Heart right ventricle (tissue), 16 donors: ENCODE measurements around the gene LZTS2. TPM values are rescaled to one million over a fixed set of nuclear protein-coding genes. Genes with fewer than 3 reads are reported as not detected.

Experiments used
- ATAC-seq, 8 donors: fragments of 200-7000 bp; cut with Tn5 transposase; one replicate each; pipeline ENCODE4 v1.9.1; 2020; ENCODE audit warnings: mild to moderate bottlenecking in 8 of 8, moderate library complexity in 8 of 8, moderate number of reproducible peaks in 1 of 8
- DNase-seq, 2 donors: peaks; one replicate each; pipeline ENCODE4 v3.0.0-alpha.2; 2020
- H3K27ac ChIP-seq, 10 donors: fragments of 200-600 bp; sonication (generic) in 2 of 10; one replicate each; pipeline versions ENCODE4 v1.5.0 to v1.8.0; 2020 to 2022; ENCODE audit warnings: mild to moderate bottlenecking in 3 of 10
- H3K27me3 ChIP-seq, 7 donors: fragments of 200-600 bp; one replicate each; pipeline ENCODE4 v1.8.0; 2021 to 2022; ENCODE audit warnings: mild to moderate bottlenecking in 2 of 7
- H3K36me3 ChIP-seq, 9 donors: fragments of 200-600 bp; sonication (generic) in 1 of 9; one replicate each; pipeline versions ENCODE4 v1.5.0 to v1.8.0; 2020 to 2022; ENCODE audit warnings: mild to moderate bottlenecking in 2 of 9
- H3K4me1 ChIP-seq, 9 donors: fragments of 200-600 bp; sonication (generic) in 1 of 9; one replicate each; pipeline versions ENCODE4 v1.5.0 to v1.8.0; 2020 to 2022; ENCODE audit warnings: mild to moderate bottlenecking in 4 of 9
- H3K4me3 ChIP-seq, 10 donors: fragments of 200-600 bp; sonication (generic) in 2 of 10; one replicate each; pipeline versions ENCODE4 v1.5.0 to v1.8.0; 2020 to 2022; ENCODE audit warnings: mild to moderate bottlenecking in 7 of 10, moderate library complexity in 2 of 10
- H3K9me3 ChIP-seq, 11 donors: fragments of 200-600 bp in 10 of 11; sonication (generic) in 2 of 11; one replicate each; pipeline versions ENCODE4 v1.5.0 to v1.8.0; 2013 to 2022; ENCODE audit warnings: mild to moderate bottlenecking in 2 of 11, control low read depth in 1 of 11, moderate library complexity in 1 of 11
- CTCF ChIP-seq, 9 donors: fragments of 200-600 bp; sonication (generic) in 2 of 9; IDR thresholded peaks; one replicate each; pipeline versions ENCODE4 v1.5.0 to v1.8.0; 2021 to 2022; ENCODE audit warnings: antibody characterized with exemption in 9 of 9, mild to moderate bottlenecking in 5 of 9, moderate library complexity in 1 of 9
- WGBS, 2 donors: extraction: QIAGEN DNeasy Blood & Tissue Kit; methylation state at CpG; one replicate each; pipeline ENCODE4 v1.1.7; 2013; ENCODE audit warnings: inconsistent platforms in 1 of 2; 5-methylcytosine and 5-hydroxymethylcytosine counted together
- intact Hi-C, 10 donors: fragments of 100-400 bp; cut with DNase I; formaldehyde crosslinking; loops; one replicate each; pipeline versions ENCODE4 v1.11.1 to v1.14.2; 2022
- long read RNA-seq, 3 donors: library from polyadenylated mRNA; unstranded; transcript quantifications; one replicate each; pipeline ENCODE4 v2.0.0, GENCODE V29; 2020 to 2021
- polyA plus RNA-seq, 2 donors: library from polyadenylated mRNA; stranded (reverse); fragments of 200-250 nt; gene quantifications; one replicate each; pipeline ENCODE4 v1.2.3, GENCODE V29; 2013
- total RNA-seq, 10 donors: library from RNA; stranded (reverse); fragmentation: NEBNext Ultra II Directional in 3 of 10; extraction: Animal tissue kit (Norgen Biotek cat#: 25700) in 3 of 10; gene quantifications; one replicate each; pipeline versions ENCODE4 v1.2.1 to v1.2.4, GENCODE V29; 2021 to 2023
- donor health status: Arrhythmogenic right ventricular cardiomyopathy.
- donor health status: ischemic (EF 13 %, LVEDD 7.1; RV severe dilation, severe dysfunction).
- donor health status: healthy with polysubstance abuse.
- donor health status: DM: no; HTN: yes; CAD: no.
- donor health status: DM: no; HTN: no; CAD: no.
- donor health status: ischemic (EF 25% LVEDD 6.9; RV normal size, moderate dysfunction).
- donor health status: ischemic (EF 25% LVEDD 5.7; RV mildly dilated, moderate dysfunction).
- donor health status: healthy.
- donor health status: DM: yes; HTN: yes; CAD: no.
- donor health status: Ischemic cardiomyopathy.
- donor health status: ischemic (EF 35%, LVEDD 5.7; RV mildly dilated, moderate dysfunction).
- donor health status: nonischemic (EF 11% LVEDD 7.7; RV severe dilation, severe dysfunction).
- donor health status: DM: yes; HTN: yes; CAD: no.
- donor health status: PGD.
- donor health status: ischemic (EF 29% LVEDD 5.4; RV normal size, mild dysfunction).
- donor health status: nonischemic (EF 23%, LVEDD 6.1; RV moderate dilation, normal function).

The LZTS2 gene
- total RNA-seq (10 to 100 TPM; 28.6 to 48.3 (median 38.9) TPM), polyA plus RNA-seq (10 to 100 TPM; 43.8 to 73.7 TPM)
- long read RNA-seq, donor 1, full-length matches to known transcripts, result 23 of 131 reads
- long read RNA-seq, donor 1, partial matches to known transcripts, result 21 of 131 reads
- long read RNA-seq, donor 1, other reads (novel, unspliced or antisense), result 87 of 131 reads
- long read RNA-seq, donor 2, full-length matches to known transcripts, result 26 of 134 reads
- long read RNA-seq, donor 2, partial matches to known transcripts, result 19 of 134 reads
- long read RNA-seq, donor 2, other reads (novel, unspliced or antisense), result 89 of 134 reads
- long read RNA-seq, donor 3, full-length matches to known transcripts, result 19 of 52 reads
- long read RNA-seq, donor 3, partial matches to known transcripts, result 23 of 52 reads
- long read RNA-seq, donor 3, other reads (novel, unspliced or antisense), result 10 of 52 reads

GRCh38 chr10:100999742-101000126 is at the start of gene LZTS2:
LZTS2 (plus strand) TSS chr10:100999808; CDS start chr10:101002539, 2,731 bp downstream.
- Histone ChIP-seq H3K27ac (peak within 1 kb of the TSS; percentile 98 to 100 (median 100)), H3K9me3 (no peaks in the 10 kb centered on the region), H3K27me3 (no peaks in the 10 kb centered on the region), H3K4me3 (peak within 1 kb of the TSS; percentile 64 to 93 (median 85)), H3K4me1 (peaks cover 16 to 73% (median 61%) of the 10 kb centered on the region in 9 donors), H3K36me3 (peaks cover 0 to 25% (median 19%) of the 10 kb centered on the region in 9 donors)
- ATAC-seq (no peak), DNase-seq (no peak)
- intact Hi-C loops, result loop anchor here in 4 of 10 donors (2.0 to 10.0 kb wide), 4 partner anchors 13 to 65 kb away; partner anchors contain the start of genes KAZALD1 (in 2 of the 4), PDZD7 (in 1 of the 4) and SFXN3 (in 1 of the 4)
- 0 to 2% methylated on average over 36 to 44 of the region's 44 CpGs for WGBS, 2 donors
- TF ChIP-seq CTCF (IDR thresholded peaks at IDR 0.05), result no peak

GRCh38 chr10:100960251-100960650 is 39.4 kb upstream of the LZTS2 start:
- Histone ChIP-seq H3K4me3 (no peak overlapping the region), H3K9me3 (no peaks in the 10 kb centered on the region), H3K36me3 (peaks cover 0 to 100% (median 54%) of the 10 kb centered on the region in 9 donors), H3K27ac (no peak overlapping the region), H3K4me1 (no peaks in the 10 kb centered on the region), H3K27me3 (no peaks in the 10 kb centered on the region)
- no peak for ATAC-seq
- intact Hi-C loops, result no loop called here
- DNase-seq, result no peak
- TF ChIP-seq CTCF (IDR thresholded peaks at IDR 0.05), result no peak

- H3K9me3 ChIP-seq, result no peaks in the 10 kb centered on the region
- intact Hi-C loops, result no loop called here
- DNase-seq, result no peak
- peaks cover 0 to 94% (median 38%) of the 10 kb centered on the region in 9 donors for H3K36me3 ChIP-seq
- H3K27ac ChIP-seq, result no peak overlapping the region
- no peak for ATAC-seq
- H3K4me3 ChIP-seq, result no peak overlapping the region
- TF ChIP-seq CTCF (IDR thresholded peaks at IDR 0.05), result no peak
- no peaks in the 10 kb centered on the region for H3K4me1 ChIP-seq
- no peaks in the 10 kb centered on the region for H3K27me3 ChIP-seq
- whole genome bisulfite sequencing, 2 donors, result 79 to 81% methylated on average over 4 of the region's 4 CpGs
These were observed 37.1 kb upstream of the LZTS2 start for GRCh38 chr10:100962351-100963080.

- no peak overlapping the region for H3K27ac ChIP-seq
- intact Hi-C loops, result no loop called here
- no peaks in the 10 kb centered on the region for H3K27me3 ChIP-seq
- H3K9me3 ChIP-seq, result no peaks in the 10 kb centered on the region
- H3K4me3 ChIP-seq, result no peak overlapping the region
- H3K36me3 ChIP-seq, result peaks cover 0 to 81% (median 29%) of the 10 kb centered on the region in 9 donors
- WGBS, 2 donors, result 91 to 96% methylated on average over 1 of the region's 1 CpG
- ATAC-seq (no peak), DNase-seq (no peak)
- H3K4me1 ChIP-seq, result peaks cover 2 to 10% (median 5%) of the 10 kb centered on the region in 9 donors
- TF ChIP-seq CTCF (IDR thresholded peaks at IDR 0.05), result no peak
These were observed 35.8 kb upstream of the LZTS2 start for GRCh38 chr10:100963826-100964225.
